IMR-90 (cell line): ENCODE results near the gene HTR2A. TPM values are rescaled to one million over a fixed set of nuclear protein-coding genes. Genes with fewer than 3 reads are reported as not detected.

Experiments used
- ATAC-seq: fragments of 200-7000 bp; cut with Tn5 transposase; 2 replicates; pipeline ENCODE4 v1.9.1; 2020; ENCODE audit warnings: low read depth, mild to moderate bottlenecking, moderate library complexity
- BruUV-seq: library from RNA; stranded (reverse); fragments of 400-500 nt; replicated peaks from 2 replicates; lab custom pipeline; 2021; lab: Mats Ljungman, UMichigan
- CTCF ChIA-PET: fragments of 300-600 bp; formaldehyde crosslinking; extraction: SDS; loops from one replicate; lab custom pipeline; 2021; ENCODE audit warnings: antibody characterized with exemption; lab: Yijun Ruan, JAX
- POLR2A ChIA-PET: fragments of 300-600 bp; sonication (Branson Sonifier 250); formaldehyde crosslinking; loops from one replicate; lab custom pipeline; 2022; ENCODE audit warnings: antibody characterized with exemption; ENCODE audit not compliant: unreplicated experiment; lab: Charles Lee
- DNase-seq: peaks from one replicate; pipeline ENCODE4 v3.0.0; 2013
- H2AFZ ChIP-seq: replicated peaks from 2 replicates; pipeline ENCODE3; 2013; ENCODE audit warnings: low read length, mild to moderate bottlenecking; ENCODE audit not compliant: poor library complexity
- H2AK5ac ChIP-seq: 2 replicates; pipeline ENCODE4 v1.6.1; 2013; ENCODE audit warnings: low read depth, low read length, inconsistent platforms
- H2AK9ac ChIP-seq: replicated peaks from 2 replicates; pipeline ENCODE3; 2013; ENCODE audit warnings: mild to moderate bottlenecking, low read depth, low read length, moderate library complexity; ENCODE audit not compliant: poor library complexity
- H2BK120ac ChIP-seq: 2 replicates; pipeline ENCODE4 v1.6.1; 2013; ENCODE audit warnings: low read depth, low read length, inconsistent platforms
- H2BK15ac ChIP-seq: 3 replicates; pipeline ENCODE4 v1.6.1; 2013; ENCODE audit warnings: low read depth, low read length, inconsistent platforms
- H2BK20ac ChIP-seq: 2 replicates; pipeline ENCODE4 v1.6.1; 2013; ENCODE audit warnings: low read depth, mild to moderate bottlenecking, inconsistent platforms, low read length, moderate library complexity
- H2BK5ac ChIP-seq: 2 replicates; pipeline ENCODE4 v1.6.1; 2013; ENCODE audit warnings: mild to moderate bottlenecking, low read depth, low read length, inconsistent platforms; ENCODE audit not compliant: poor library complexity, severe bottlenecking
- H3K14ac ChIP-seq: replicated peaks from 2 replicates; pipeline ENCODE4 v1.6.1; 2013; ENCODE audit warnings: low read depth, low read length, inconsistent platforms
- H3K18ac ChIP-seq: 2 replicates; pipeline ENCODE4 v1.6.1; 2013; ENCODE audit warnings: low read depth, low read length, control low read depth
- H3K23ac ChIP-seq: 2 replicates; pipeline ENCODE4 v1.6.1; 2013; ENCODE audit warnings: low read depth, low read length, inconsistent platforms
- H3K27ac ChIP-seq: 2 replicates; pipeline ENCODE4 v1.5.1; 2013; ENCODE audit warnings: mild to moderate bottlenecking, control low read depth, low read length; ENCODE audit not compliant: insufficient read depth
- H3K27me3 ChIP-seq: 2 replicates; pipeline ENCODE4 v1.6.1; 2013; ENCODE audit warnings: low read length; ENCODE audit not compliant: control insufficient read depth, insufficient read depth
- H3K36me3 ChIP-seq: 2 replicates; pipeline ENCODE4 v1.6.1; 2013; ENCODE audit warnings: low read length, mixed read lengths; ENCODE audit not compliant: control insufficient read depth, insufficient read depth
- H3K4ac ChIP-seq: 2 replicates; pipeline ENCODE4 v1.6.1; 2013; ENCODE audit warnings: low read depth, low read length, inconsistent platforms
- H3K4me1 ChIP-seq: 2 replicates; pipeline ENCODE4 v1.6.1; 2013; ENCODE audit warnings: low read length, mixed read lengths; ENCODE audit not compliant: control insufficient read depth, insufficient read depth
- H3K4me2 ChIP-seq: 2 replicates; pipeline ENCODE4 v1.6.1; 2013; ENCODE audit warnings: low read depth, mild to moderate bottlenecking, control low read depth, low read length, moderate library complexity
- H3K4me3 ChIP-seq: 2 replicates; pipeline ENCODE4 v1.5.1; 2013; ENCODE audit warnings: low read depth, mild to moderate bottlenecking, control low read depth, low read length, moderate library complexity; ENCODE audit not compliant: insufficient read depth
- H3K56ac ChIP-seq: 2 replicates; pipeline ENCODE4 v1.6.1; 2013; ENCODE audit warnings: low read length, inconsistent platforms; ENCODE audit not compliant: insufficient read depth; ENCODE audit errors: extremely low read depth
- H3K79me1 ChIP-seq, 2 experiments: 2 replicates each; pipeline ENCODE4 v1.6.1; 2013; ENCODE audit warnings: low read length in 2 of 2, inconsistent platforms in 1 of 2, low read depth in 1 of 2
- H3K9ac ChIP-seq: 2 replicates; pipeline ENCODE4 v1.6.1; 2013; ENCODE audit warnings: low read depth, low read length, control low read depth
- H3K9me1 ChIP-seq: 2 replicates; pipeline ENCODE4 v1.6.1; 2013; ENCODE audit warnings: low read length, inconsistent platforms; ENCODE audit not compliant: insufficient read depth
- H3K9me3 ChIP-seq: 2 replicates; pipeline ENCODE4 v1.6.1; 2013; ENCODE audit warnings: low read length; ENCODE audit not compliant: control insufficient read depth, insufficient read depth
- H4K20me1 ChIP-seq: 2 replicates; pipeline ENCODE4 v1.6.1; 2013; ENCODE audit warnings: low read length, inconsistent platforms; ENCODE audit not compliant: insufficient read depth
- H4K5ac ChIP-seq: 2 replicates; pipeline ENCODE4 v1.6.1; 2013; ENCODE audit warnings: mild to moderate bottlenecking, low read depth, low read length, control low read depth
- H4K8ac ChIP-seq, 2 experiments: 2 replicates each; pipeline ENCODE4 v1.6.1; 2013; ENCODE audit warnings: low read depth in 2 of 2, low read length in 2 of 2, control low read depth in 1 of 2, inconsistent platforms in 1 of 2
- H4K91ac ChIP-seq: 2 replicates; pipeline ENCODE4 v1.6.1; 2013; ENCODE audit warnings: low read depth, low read length, inconsistent platforms; ENCODE audit not compliant: insufficient read depth
- BHLHE40 ChIP-seq: fragments of 150-350 bp; IDR thresholded peaks from 2 replicates; pipeline ENCODE4 v1.6.1; 2016; ENCODE audit warnings: mild to moderate bottlenecking, low read depth, low read length
- CEBPB ChIP-seq: IDR thresholded peaks from 2 replicates; pipeline ENCODE4 v1.6.1; 2012; ENCODE audit warnings: low read depth, low read length, improper control_type of control experiment
- CHD1 ChIP-seq: IDR thresholded peaks from 2 replicates; pipeline ENCODE4 v1.6.1; 2012; ENCODE audit warnings: low read depth, low read length, improper control_type of control experiment
- CTCF ChIP-seq: conservative IDR thresholded peaks from 2 replicates; pipeline ENCODE4 v1.5.1; 2012; ENCODE audit warnings: mild to moderate bottlenecking, low read depth, low read length, improper control_type of control experiment
- ELK1 ChIP-seq: fragments of 150-350 bp; IDR thresholded peaks from 2 replicates; pipeline ENCODE4 v1.6.1; 2016; ENCODE audit warnings: low read depth, mild to moderate bottlenecking, low read length, moderate library complexity, borderline replicate concordance
- FOS ChIP-seq: fragments of 150-350 bp; IDR thresholded peaks from 2 replicates; pipeline ENCODE4 v1.6.1; 2016; ENCODE audit warnings: low read depth, low read length
- MAFK ChIP-seq: IDR thresholded peaks from 2 replicates; pipeline ENCODE4 v1.6.1; 2012; ENCODE audit warnings: low read depth, low read length, improper control_type of control experiment
- MAZ ChIP-seq: IDR thresholded peaks from 2 replicates; pipeline ENCODE4 v1.6.1; 2012; ENCODE audit warnings: low read depth, mild to moderate bottlenecking, low read length, improper control_type of control experiment, moderate library complexity, borderline replicate concordance
- MXI1 ChIP-seq: IDR thresholded peaks from 2 replicates; pipeline ENCODE4 v1.6.1; 2012; ENCODE audit warnings: low read depth, mild to moderate bottlenecking, low read length, moderate library complexity, borderline replicate concordance
- NFE2L2 ChIP-seq: fragments of 150-350 bp; IDR thresholded peaks from 2 replicates; pipeline ENCODE4 v1.6.1; 2016; ENCODE audit warnings: low read depth, mild to moderate bottlenecking, low read length
- POLR2A ChIP-seq: IDR thresholded peaks from 2 replicates; pipeline ENCODE4 v1.6.1; 2012; ENCODE audit warnings: mild to moderate bottlenecking, low read depth, low read length
- RAD21 ChIP-seq: IDR thresholded peaks from 2 replicates; pipeline ENCODE4 v1.6.1; 2012; ENCODE audit warnings: low read length, improper control_type of control experiment
- RCOR1 ChIP-seq: IDR thresholded peaks from 2 replicates; pipeline ENCODE4 v1.6.1; 2012; ENCODE audit warnings: mild to moderate bottlenecking, low read length, improper control_type of control experiment; ENCODE audit not compliant: insufficient replicate concordance
- RFX5 ChIP-seq: IDR thresholded peaks from 2 replicates; pipeline ENCODE4 v1.8.0; 2012; ENCODE audit warnings: low read depth, mild to moderate bottlenecking, low read length, moderate library complexity
- SMC3 ChIP-seq: fragments of 150-350 bp; IDR thresholded peaks from 2 replicates; pipeline ENCODE4 v1.6.1; 2016; ENCODE audit warnings: low read depth, mild to moderate bottlenecking, antibody characterized with exemption, low read length, moderate library complexity
- USF2 ChIP-seq: fragments of 150-350 bp; IDR thresholded peaks from 2 replicates; pipeline ENCODE4 v1.6.1; 2017; ENCODE audit warnings: mild to moderate bottlenecking, antibody characterized with exemption, low read length, low read depth
- dilution Hi-C: fragments of 300-500 bp; cut with HindIII; formaldehyde crosslinking; loops from one replicate; pipeline ENCODE4 v1.14.3; 2018; ENCODE audit warnings: low sequenced_read_pairs; ENCODE audit not compliant: unreplicated experiment
- in situ Hi-C: fragments of 300-500 bp; cut with MboI; formaldehyde crosslinking; loops from 3 replicates; pipeline ENCODE4 v1.14.3; 2019; ENCODE audit warnings: low sequenced_read_pairs, inconsistent platforms, mixed read lengths
- intact Hi-C: fragments of 100-400 bp; cut with micrococcal nuclease; formaldehyde crosslinking; loops from 2 replicates; pipeline ENCODE4 v1.10.0; 2022
- polyA plus RNA-seq, 3 experiments: library from polyadenylated mRNA; depleted of rRNA; stranded (reverse); fragments of >200 nt; gene quantifications; 2 replicates each; pipeline ENCODE4 v1.2.3, GENCODE V29; 2012; ENCODE audit warnings: low replicate concordance in 1 of 3
- total RNA-seq: library from RNA; depleted of rRNA; stranded (reverse); fragments of >200 nt; gene quantifications from 2 replicates; pipeline ENCODE4 v1.2.3, GENCODE V29; 2012

The HTR2A gene
- total and polyA plus RNA-seq, 2 of the 4 experiments (the other 2 are of a cell fraction) = 0.02 TPM; not detected in 1

GRCh38 chr13:46812301-46812797 lies 84.5 kb downstream of the HTR2A start:
- Histone ChIP-seq H3K23ac (no peak overlapping the region), H3K4me1 (no peaks in the 10 kb centered on the region), H2BK15ac (no peak overlapping the region), H3K9me1 (no peaks in the 10 kb centered on the region), H3K9me3 (peaks cover 4% of the 10 kb centered on the region; the same call in 1 of the 2 replicates), H3K27me3 (peaks cover 2% of the 10 kb centered on the region; the same call in 1 of the 2 replicates), H3K18ac (no peak overlapping the region), H3K36me3 (no peaks in the 10 kb centered on the region), H3K4me3 (no peak overlapping the region), H2BK5ac (no peak overlapping the region), H3K56ac (no peak overlapping the region), H2AFZ (no peak overlapping the region), H3K4me2 (no peak overlapping the region), H4K91ac (no peak overlapping the region), H2BK120ac (no peak overlapping the region), H3K27ac (no peak overlapping the region), H3K79me1 (no peaks in the 10 kb centered on the region), H4K20me1 (no peaks in the 10 kb centered on the region), H3K9ac (no peak overlapping the region), H3K14ac (no peak overlapping the region), H3K4ac (no peak overlapping the region), H2AK9ac (no peak overlapping the region), H4K8ac (no peak overlapping the region), H2AK5ac (no peak overlapping the region), H2BK20ac (no peak overlapping the region), H4K5ac (no peak overlapping the region)
- ATAC-seq (no peak), DNase-seq (no peak)
- ChIA-PET CTCF (no interaction called here), POLR2A (no interaction called here)
- TF ChIP-seq NFE2L2 (no peak), SMC3 (no peak), FOS (no peak), MAZ (no peak), BHLHE40 (no peak), USF2 (no peak), POLR2A (no peak), CTCF (no peak), CHD1 (no peak), RCOR1 (no peak), ELK1 (no peak), CEBPB (no peak), MAFK (no peak), RAD21 (no peak), RFX5 (no peak), MXI1 (no peak)
- no TSS peak for BruUV-seq
- in situ Hi-C loops = no loop called here
- intact Hi-C loops = no loop called here
- dilution Hi-C loops = no loop called here
